ENCODE data around the gene CCDC15.

The CCDC15 gene

GRCh38 chr11:125090816-125091215 lies 136.8 kb downstream of the CCDC15 start:
- no peak overlapping the region for H3K27ac Mint-ChIP-seq
- peaks cover 5% of the 10 kb centered on the region for H3K4me1 Mint-ChIP-seq
- no peak overlapping the region for H3K4me3 Mint-ChIP-seq
- CTCF ChIA-PET: interaction anchor here (0.6 to 4.9 kb wide), 14 partner anchors 12 to 1279 kb away, joined by 3 to 51 read pairs (median 4); partner anchors contain the start of gene TMEM218
- DNase-seq: no peak
- no peaks in the 10 kb centered on the region for H3K9me3 Mint-ChIP-seq
- H3K36me3 Mint-ChIP-seq: no peaks in the 10 kb centered on the region
- H3K27me3 Mint-ChIP-seq: no peaks in the 10 kb centered on the region
